CD4-positive, alpha-beta T cell (primary cell): ENCODE data around the gene OLFM1. TPM values are rescaled to one million over a fixed set of nuclear protein-coding genes. Genes with fewer than 3 reads are reported as not detected.

Source experiments
- ATAC-seq: fragments of 200-7000 bp; cut with Tn5 transposase; one replicate; pipeline ENCODE4 v1.10.0; 2022; ENCODE audit warnings: mild to moderate bottlenecking; ENCODE audit not compliant: poor library complexity
- CTCF ChIA-PET: fragments of 350-600 bp; sonication (Branson Sonifier 250); formaldehyde crosslinking; loops from one replicate; lab custom pipeline; 2021; ENCODE audit warnings: antibody characterized with exemption, inconsistent platforms; lab: Charles Lee
- POLR2A ChIA-PET: fragments of 350-600 bp; sonication (Branson Sonifier 250); formaldehyde crosslinking; loops from one replicate; lab custom pipeline; 2021; ENCODE audit warnings: antibody characterized with exemption, inconsistent platforms; lab: Charles Lee
- DNase-seq, 14 experiments: peaks; one replicate each; pipeline ENCODE4 v3.0.0-alpha.2; 2013 to 2020; ENCODE audit warnings: mixed read lengths in 2 of 14
- H3K27ac ChIP-seq, 2 donors: one replicate each; pipeline versions ENCODE4 v1.5.1 to v1.7.0; 2013; ENCODE audit warnings: low read length in 2 of 2, low read depth in 1 of 2, mild to moderate bottlenecking in 1 of 2
- H3K27me3 ChIP-seq, 2 experiments: 1 replicate in 1 of 2; 2 replicates in 1 of 2; pipeline versions ENCODE4 v1.6.1 to v1.7.0; 2013; ENCODE audit warnings: low read length in 2 of 2, control low read depth in 1 of 2, mild to moderate bottlenecking in 1 of 2, moderate library complexity in 1 of 2; ENCODE audit not compliant: insufficient read depth in 2 of 2, control insufficient read depth in 1 of 2
- H3K36me3 ChIP-seq: one replicate; pipeline ENCODE4 v1.6.1; 2013; ENCODE audit warnings: low read length, control low read depth; ENCODE audit not compliant: insufficient read depth
- H3K4me1 ChIP-seq: one replicate; pipeline ENCODE4 v1.6.1; 2013; ENCODE audit warnings: low read length, control low read depth; ENCODE audit not compliant: insufficient read depth
- H3K4me3 ChIP-seq: one replicate; pipeline ENCODE4 v1.5.1; 2013; ENCODE audit warnings: mild to moderate bottlenecking, low read length, moderate library complexity
- H3K9me3 ChIP-seq, 2 experiments: 1 replicate in 1 of 2; 2 replicates in 1 of 2; pipeline versions ENCODE4 v1.6.1 to v1.7.0; 2013; ENCODE audit warnings: low read length in 2 of 2, mild to moderate bottlenecking in 2 of 2, control low read depth in 1 of 2, moderate library complexity in 1 of 2; ENCODE audit not compliant: control insufficient read depth in 1 of 2, insufficient read depth in 1 of 2
- H3K27ac Mint-ChIP-seq: one replicate; pipeline ENCODE4 v1.8.0; 2020; ENCODE audit warnings: mixed read lengths
- H3K27me3 Mint-ChIP-seq: one replicate; pipeline ENCODE4 v1.8.0; 2021; ENCODE audit warnings: mixed read lengths
- H3K36me3 Mint-ChIP-seq: one replicate; pipeline ENCODE4 v1.8.0; 2021; ENCODE audit warnings: low read depth, mixed read lengths
- H3K4me1 Mint-ChIP-seq: one replicate; pipeline ENCODE4 v1.8.0; 2021; ENCODE audit warnings: low read depth, mixed read lengths
- H3K4me3 Mint-ChIP-seq: one replicate; pipeline ENCODE4 v1.8.0; 2020; ENCODE audit warnings: mild to moderate bottlenecking, mixed read lengths
- H3K9me3 Mint-ChIP-seq: one replicate; pipeline ENCODE4 v1.8.0; 2020; ENCODE audit warnings: mixed read lengths
- intact Hi-C, 2 experiments: fragments of 100-400 bp; cut with DNase I in 1 of 2; cut with micrococcal nuclease in 1 of 2; formaldehyde crosslinking; loops; one replicate each; pipeline versions ENCODE4 v1.15.1 to v1.9.0; 2023 to 2025; cut with DNase I, micrococcal nuclease
- total RNA-seq, 174 experiments: library from RNA in 2 of 174; stranded (reverse) in 2 of 174; gene quantifications; one replicate each; pipeline ENCODE4 v1.2.3 and lab custom pipeline; 2021 to 2026
- TF ChIP-seq, protein P1 (sequence below): fragments of 200-600 bp; IDR thresholded peaks from one replicate; pipeline ENCODE4 v1.8.0; 2022; ENCODE audit warnings: antibody characterized with exemption, mild to moderate bottlenecking

Gene OLFM1
- total RNA-seq, 2 experiments from 2014 or later: not detected

DNA sequence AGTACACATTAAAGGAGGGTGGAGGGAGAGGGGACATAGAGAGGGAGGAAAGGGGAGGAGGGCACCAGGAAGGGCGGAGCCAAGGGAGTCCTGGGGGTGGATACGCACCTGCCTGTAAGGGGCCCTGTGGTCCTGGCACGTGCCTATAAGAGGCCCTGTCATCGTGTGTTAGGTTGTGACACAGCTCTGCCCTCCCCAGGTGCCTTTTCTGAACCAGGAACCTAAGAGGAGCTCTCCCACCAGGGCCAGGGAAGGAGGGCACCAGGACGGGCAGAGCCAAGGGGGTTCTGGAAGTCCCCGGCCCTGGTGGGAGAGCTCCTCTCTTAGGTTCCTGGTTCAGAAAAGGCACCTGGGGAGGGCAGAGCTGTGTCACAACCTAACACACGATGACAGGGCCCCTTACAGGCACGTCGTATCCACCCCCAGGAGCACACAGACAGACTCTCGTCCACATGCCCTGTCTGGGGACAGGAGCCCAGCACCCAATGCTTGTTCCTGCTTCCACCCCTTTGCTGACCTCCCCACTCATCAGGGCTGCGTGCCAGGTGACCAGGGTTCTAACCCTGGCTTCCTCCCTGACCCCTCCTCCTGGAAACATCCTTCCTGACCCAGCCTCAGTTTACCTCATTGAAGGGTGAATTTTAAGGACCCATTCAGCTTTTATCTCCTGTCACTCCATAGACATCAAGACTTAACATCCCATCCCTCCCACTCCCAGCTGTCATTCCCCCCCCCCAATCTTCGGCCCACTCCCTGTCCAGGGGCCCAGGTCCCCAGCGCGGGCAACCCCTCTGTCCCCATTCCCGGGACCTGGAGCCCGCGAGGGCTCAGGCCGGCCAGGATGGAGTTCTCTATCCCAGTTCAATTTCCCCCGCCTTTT lies 12.9 kb upstream of the OLFM1 start:
- Histone ChIP-seq H3K9me3 (peaks cover 0 to 5% of the 10 kb centered on the region in 2 experiments), H3K4me1 (no peaks in the 10 kb centered on the region), H3K27me3 (peaks cover 10 to 26% of the 10 kb centered on the region in 2 experiments), H3K27ac (no peak overlapping the region), H3K4me3 (no peak overlapping the region), H3K36me3 (no peaks in the 10 kb centered on the region)
- Mint-ChIP-seq H3K9me3 (no peaks in the 10 kb centered on the region), H3K36me3 (no peaks in the 10 kb centered on the region), H3K27ac (no peak overlapping the region), H3K4me1 (no peaks in the 10 kb centered on the region), H3K4me3 (no peak overlapping the region), H3K27me3 (peaks cover 47% of the 10 kb centered on the region)
- TF ChIP-seq, protein P1, sequence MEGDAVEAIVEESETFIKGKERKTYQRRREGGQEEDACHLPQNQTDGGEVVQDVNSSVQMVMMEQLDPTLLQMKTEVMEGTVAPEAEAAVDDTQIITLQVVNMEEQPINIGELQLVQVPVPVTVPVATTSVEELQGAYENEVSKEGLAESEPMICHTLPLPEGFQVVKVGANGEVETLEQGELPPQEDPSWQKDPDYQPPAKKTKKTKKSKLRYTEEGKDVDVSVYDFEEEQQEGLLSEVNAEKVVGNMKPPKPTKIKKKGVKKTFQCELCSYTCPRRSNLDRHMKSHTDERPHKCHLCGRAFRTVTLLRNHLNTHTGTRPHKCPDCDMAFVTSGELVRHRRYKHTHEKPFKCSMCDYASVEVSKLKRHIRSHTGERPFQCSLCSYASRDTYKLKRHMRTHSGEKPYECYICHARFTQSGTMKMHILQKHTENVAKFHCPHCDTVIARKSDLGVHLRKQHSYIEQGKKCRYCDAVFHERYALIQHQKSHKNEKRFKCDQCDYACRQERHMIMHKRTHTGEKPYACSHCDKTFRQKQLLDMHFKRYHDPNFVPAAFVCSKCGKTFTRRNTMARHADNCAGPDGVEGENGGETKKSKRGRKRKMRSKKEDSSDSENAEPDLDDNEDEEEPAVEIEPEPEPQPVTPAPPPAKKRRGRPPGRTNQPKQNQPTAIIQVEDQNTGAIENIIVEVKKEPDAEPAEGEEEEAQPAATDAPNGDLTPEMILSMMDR: no peak
- intact Hi-C loops: no loop called here
- no peak for DNase-seq
- ChIA-PET CTCF (no interaction called here), POLR2A (no interaction called here)
- ATAC-seq: no peak

DNA sequence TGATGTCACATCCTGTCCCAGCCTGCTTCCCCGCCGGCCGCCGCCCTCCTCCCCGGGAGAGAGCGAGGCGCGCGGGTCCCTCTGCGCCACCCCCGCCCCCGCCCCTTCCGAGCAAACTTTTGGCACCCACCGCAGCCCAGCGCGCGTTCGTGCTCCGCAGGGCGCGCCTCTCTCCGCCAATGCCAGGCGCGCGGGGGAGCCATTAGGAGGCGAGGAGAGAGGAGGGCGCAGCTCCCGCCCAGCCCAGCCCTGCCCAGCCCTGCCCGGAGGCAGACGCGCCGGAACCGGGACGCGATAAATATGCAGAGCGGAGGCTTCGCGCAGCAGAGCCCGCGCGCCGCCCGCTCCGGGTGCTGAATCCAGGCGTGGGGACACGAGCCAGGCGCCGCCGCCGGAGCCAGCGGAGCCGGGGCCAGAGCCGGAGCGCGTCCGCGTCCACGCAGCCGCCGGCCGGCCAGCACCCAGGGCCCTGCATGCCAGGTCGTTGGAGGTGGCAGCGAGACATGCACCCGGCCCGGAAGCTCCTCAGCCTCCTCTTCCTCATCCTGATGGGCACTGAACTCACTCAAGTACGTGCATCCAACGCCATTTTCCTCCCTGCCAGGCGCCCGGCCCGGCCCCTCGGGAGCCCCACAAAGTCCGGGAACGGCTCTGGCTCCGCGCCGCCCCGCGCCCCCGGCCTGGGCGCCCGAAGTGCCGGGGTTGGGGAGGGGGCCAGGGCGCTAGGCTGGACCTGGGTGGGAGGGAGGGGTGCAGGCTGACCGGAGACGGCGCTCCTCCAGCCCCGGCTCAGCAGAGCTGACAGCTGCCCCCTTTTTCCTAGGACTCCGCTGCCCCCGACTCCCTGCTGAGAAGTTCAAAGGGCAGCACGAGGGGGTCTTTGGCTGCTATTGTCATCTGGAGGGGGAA lies 12.0 kb upstream of the OLFM1 start:
- ATAC-seq (no peak), DNase-seq (no peak)
- H3K27me3 Mint-ChIP-seq: peaks cover 44% of the 10 kb centered on the region
- peaks cover 10 to 26% of the 10 kb centered on the region in 2 experiments for H3K27me3 ChIP-seq
- H3K4me1 Mint-ChIP-seq: no peaks in the 10 kb centered on the region
- intact Hi-C loops: no loop called here
- peaks cover 0 to 5% of the 10 kb centered on the region in 2 experiments for H3K9me3 ChIP-seq
- H3K27ac Mint-ChIP-seq: no peak overlapping the region
- TF ChIP-seq, protein P1: no peak
- POLR2A ChIA-PET: no interaction called here
- no peaks in the 10 kb centered on the region for H3K4me1 ChIP-seq
- no peaks in the 10 kb centered on the region for H3K9me3 Mint-ChIP-seq
- no peak overlapping the region for H3K4me3 ChIP-seq
- no peaks in the 10 kb centered on the region for H3K36me3 Mint-ChIP-seq
- H3K4me3 Mint-ChIP-seq: no peak overlapping the region
- no peaks in the 10 kb centered on the region for H3K36me3 ChIP-seq
- CTCF ChIA-PET: no interaction called here
- H3K27ac ChIP-seq: no peak overlapping the region

- DNase-seq (no peak), ATAC-seq (no peak)
- peaks cover 44% of the 10 kb centered on the region for H3K27me3 Mint-ChIP-seq
- H3K36me3 Mint-ChIP-seq: no peaks in the 10 kb centered on the region
- Histone ChIP-seq H3K27me3 (peaks cover 10 to 26% of the 10 kb centered on the region in 2 experiments), H3K36me3 (no peaks in the 10 kb centered on the region), H3K4me1 (no peaks in the 10 kb centered on the region), H3K9me3 (peaks cover 0 to 8% of the 10 kb centered on the region in 2 experiments), H3K27ac (no peak overlapping the region), H3K4me3 (no peak overlapping the region)
- no peaks in the 10 kb centered on the region for H3K9me3 Mint-ChIP-seq
- H3K4me1 Mint-ChIP-seq: no peaks in the 10 kb centered on the region
- TF ChIP-seq, protein P1: no peak
- POLR2A ChIA-PET: no interaction called here
- CTCF ChIA-PET: no interaction called here
- intact Hi-C loops: no loop called here
- H3K27ac Mint-ChIP-seq: no peak overlapping the region
- H3K4me3 Mint-ChIP-seq: no peak overlapping the region
Measured at GRCh38 chr9:135076143-135076875, 11.2 kb upstream of the OLFM1 start.
